Activated CD4-positive, alpha-beta T cell treated with anti-CD3 and anti-CD28 coated beads for 4 hours (primary cell): ENCODE data around the gene ZRANB3.
"Not testable (repeated sequence)": the region's sequence is repeated elsewhere in the genome, so short reads cannot be mapped to it uniquely, and the experiment has no call there.

Experiments
- DNase-seq, 2 donors: peaks; one replicate each; pipeline ENCODE4 v3.0.0-alpha.2; 2020

ZRANB3 gene

GRCh38 chr2:135113322-135113721 is 417.7 kb downstream of the ZRANB3 start:
- DNase-seq, result no peak

- not testable (repeated sequence) for DNase-seq
Measured at GRCh38 chr2:135105513-135106316, 425.3 kb downstream of the ZRANB3 start.

GRCh38 chr2:135103843-135104242 is 427.2 kb downstream of the ZRANB3 start:
- no peak for DNase-seq

GRCh38 chr2:135099802-135100483 is 431.1 kb downstream of the ZRANB3 start:
- no peak for DNase-seq

- DNase-seq, result no peak
Measured at GRCh38 chr2:135097532-135098231, 433.3 kb downstream of the ZRANB3 start.

- no peak for DNase-seq
Measured at GRCh38 chr2:135096665-135097446, 434.2 kb downstream of the ZRANB3 start.

GRCh38 chr2:135095591-135095990 is 435.4 kb downstream of the ZRANB3 start:
- DNase-seq, result no peak

- DNase-seq, result no peak
Measured at GRCh38 chr2:135094508-135094907, 436.5 kb downstream of the ZRANB3 start.

- no peak for DNase-seq
Measured at GRCh38 chr2:135093670-135094330, 437.2 kb downstream of the ZRANB3 start.

- DNase-seq, result no peak
Measured at GRCh38 chr2:135093193-135093592, 437.8 kb downstream of the ZRANB3 start.

GRCh38 chr2:135091681-135092080 is 439.3 kb downstream of the ZRANB3 start:
- DNase-seq, result no peak

GRCh38 chr2:135089597-135089996 is 441.4 kb downstream of the ZRANB3 start:
- DNase-seq, result not testable (repeated sequence)
